Activated T-cell treated with anti-CD3 and anti-CD28 coated beads, Interleukin-2, amount 50 U/mL, for 48 hours (primary cell): ENCODE data around the gene SDK1.
"Not testable (repeated sequence)": the region's sequence is repeated elsewhere in the genome, so short reads cannot be mapped to it uniquely, and the experiment has no call there.

ENCODE experiments used
- DNase-seq, 2 experiments: peaks; one replicate each; pipeline ENCODE4 v3.0.0-alpha.2; 2020

SDK1 gene

DNA sequence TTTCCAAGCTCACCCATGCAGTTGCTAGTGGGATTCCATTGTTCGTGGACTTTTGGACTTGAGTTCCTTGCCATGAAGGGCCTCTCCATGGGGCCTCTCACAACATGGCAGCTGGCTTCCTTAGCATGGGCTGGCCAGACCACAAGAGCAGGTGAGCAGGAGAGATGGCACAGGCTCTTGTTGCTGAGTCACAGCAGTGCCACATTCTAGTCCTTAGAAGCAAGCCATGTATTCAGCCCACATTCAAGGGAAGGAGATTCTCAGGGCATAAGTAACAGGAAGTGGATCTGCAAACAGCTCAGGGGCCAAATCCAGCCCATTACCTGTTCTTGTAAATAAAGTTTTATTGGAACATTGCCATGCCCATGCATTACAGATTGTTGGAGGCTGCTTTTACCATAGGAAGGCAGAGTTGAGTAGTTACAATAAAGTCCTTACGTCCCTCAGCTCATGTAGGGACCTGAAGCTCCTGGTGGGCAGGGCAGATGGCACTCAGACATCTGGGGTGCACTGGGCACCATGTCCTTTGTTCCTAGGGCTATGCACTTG, 899.6 kb downstream of the SDK1 start:
- no peak for DNase-seq

DNA sequence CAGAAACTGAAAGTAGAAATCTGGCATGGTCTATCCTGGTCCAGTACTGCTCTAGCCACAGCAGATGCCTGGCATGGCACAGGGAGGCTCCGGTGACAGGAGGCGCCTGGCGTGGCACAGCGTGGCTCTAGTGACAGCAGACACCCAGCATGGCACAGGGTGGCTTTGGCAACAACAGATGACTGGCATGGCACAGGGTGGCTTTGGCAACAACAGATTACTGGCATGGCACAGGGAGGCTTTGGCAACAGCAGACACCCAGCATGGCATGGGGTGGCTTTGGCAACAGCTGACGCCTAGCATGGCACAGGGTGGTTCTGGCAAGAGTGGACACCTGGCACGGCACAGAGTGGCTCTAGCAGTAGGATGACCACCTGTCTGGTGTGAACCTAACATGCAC, 900.5 kb downstream of the SDK1 start:
- no peak for DNase-seq

DNA sequence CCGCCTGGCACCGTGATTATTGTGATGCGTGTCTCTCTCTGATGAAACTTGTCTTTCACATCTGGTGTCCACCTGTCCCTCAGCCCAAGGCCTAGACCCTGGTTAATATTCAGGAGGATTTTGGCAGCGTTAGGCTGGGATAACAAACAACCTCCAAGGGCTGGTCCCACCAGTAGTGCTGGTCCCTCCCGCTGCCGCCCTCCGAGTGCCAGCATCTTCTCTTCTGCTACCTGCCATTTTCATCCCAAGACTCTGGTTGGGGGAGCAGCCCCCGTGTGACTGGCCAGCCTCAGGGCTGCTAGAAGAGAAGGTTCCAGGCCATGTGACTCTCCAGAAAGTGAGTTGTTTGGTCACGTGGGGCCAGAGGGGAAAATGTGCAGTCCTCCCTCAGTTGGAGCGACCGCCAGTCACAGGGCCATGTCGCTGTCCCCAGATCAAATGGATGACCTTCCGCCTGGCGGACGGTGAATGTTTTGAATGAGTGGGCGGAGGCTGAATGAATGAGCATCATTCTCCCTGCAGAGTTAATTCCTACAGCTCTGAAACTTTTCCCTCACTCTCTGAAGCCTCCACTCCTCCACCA, 901.2 kb downstream of the SDK1 start:
- DNase-seq: no peak

DNA sequence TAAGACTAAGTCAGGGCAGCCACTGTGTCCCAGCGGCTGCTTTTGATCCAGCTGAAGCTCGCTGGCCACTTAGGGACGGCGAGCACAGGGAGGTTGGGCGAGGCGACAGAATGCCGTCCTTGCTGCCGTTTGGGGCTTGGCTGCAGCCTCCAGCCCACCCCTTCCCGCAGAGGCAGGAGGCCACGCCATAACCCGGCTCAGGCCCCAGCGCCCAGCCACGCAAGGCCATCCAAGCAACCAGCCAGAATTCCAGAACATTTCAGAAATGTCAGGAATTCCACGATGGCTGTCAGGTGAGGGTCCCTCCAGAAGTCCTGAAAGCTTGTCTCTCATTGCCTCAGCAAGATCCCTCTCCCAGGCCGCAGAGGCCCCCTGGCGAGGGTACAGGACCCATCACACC, 901.9 kb downstream of the SDK1 start:
- DNase-seq: no peak

DNA sequence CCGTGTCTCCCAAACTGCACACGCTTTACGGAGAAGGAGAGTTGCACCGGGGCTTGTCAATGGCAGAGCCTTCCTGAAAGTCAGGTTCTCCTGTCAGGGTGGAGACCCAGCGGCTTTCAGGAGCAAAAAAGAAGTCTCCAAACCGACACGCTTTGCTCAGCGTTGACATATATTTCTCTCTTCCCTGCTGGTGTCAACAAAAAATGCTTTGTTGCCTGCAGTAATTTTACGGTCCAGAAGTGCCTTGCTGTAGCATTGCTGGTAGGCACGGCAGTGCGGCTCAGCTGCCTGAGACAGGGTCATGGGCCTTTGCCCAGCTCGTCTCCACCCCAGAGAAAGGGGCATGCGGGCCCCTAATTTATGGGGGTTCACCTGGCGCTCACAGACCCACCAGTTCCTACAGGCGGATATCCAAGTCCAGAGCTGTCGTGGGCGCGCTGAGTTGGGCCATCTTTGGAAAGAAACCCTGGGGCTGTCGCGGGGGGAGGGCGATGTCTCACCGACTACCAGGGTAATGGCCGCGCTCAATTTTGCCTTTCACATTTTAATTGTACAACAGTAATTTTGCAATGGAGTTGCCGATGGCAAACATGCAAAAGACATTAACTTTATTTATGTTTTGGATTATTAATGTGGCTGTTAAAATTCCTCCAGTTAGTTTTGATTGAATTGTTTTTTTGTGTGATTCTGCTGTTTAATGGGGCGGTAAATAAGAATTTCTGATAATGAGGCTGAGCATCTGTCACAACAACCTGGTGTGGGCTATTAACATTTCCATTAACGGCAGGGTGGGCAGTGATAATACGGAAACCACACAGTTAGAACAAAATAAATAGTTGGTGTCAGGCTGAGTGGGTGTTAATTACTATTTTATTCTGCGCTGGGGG, 902.8 kb downstream of the SDK1 start:
- DNase-seq: no peak

DNA sequence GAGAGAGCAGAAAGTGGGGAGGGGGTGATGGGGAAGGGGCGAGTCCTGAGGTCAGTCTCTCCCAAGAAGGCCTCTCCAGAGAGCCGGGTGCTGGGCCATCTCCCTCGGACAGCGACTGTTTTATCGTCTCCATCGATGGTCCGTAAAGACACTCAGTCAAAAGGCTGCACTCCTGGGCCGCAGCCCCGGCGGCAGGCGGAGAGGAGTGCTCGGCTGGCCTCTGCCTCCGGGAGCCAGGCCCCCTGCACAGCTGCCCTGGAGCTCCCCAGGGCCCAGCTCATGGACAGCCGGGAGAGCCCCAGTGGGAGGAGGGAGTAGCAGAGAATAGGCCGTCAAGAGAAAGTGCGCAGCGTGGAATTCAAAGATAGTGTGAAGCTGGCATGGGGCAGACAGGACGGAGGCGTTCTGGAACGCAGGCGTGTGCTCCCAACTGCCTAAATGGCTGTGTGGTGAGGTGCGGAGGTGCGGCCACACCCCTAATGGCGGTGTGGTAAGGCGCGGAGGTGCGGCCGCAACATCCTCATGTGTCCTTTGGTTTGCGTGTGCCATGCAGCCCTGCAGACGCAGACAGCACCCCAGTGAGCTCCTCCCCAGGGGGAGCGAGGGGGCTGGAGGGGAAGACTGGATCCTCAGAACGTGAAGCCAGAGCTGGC, 903.6 kb downstream of the SDK1 start:
- DNase-seq: no peak

DNA sequence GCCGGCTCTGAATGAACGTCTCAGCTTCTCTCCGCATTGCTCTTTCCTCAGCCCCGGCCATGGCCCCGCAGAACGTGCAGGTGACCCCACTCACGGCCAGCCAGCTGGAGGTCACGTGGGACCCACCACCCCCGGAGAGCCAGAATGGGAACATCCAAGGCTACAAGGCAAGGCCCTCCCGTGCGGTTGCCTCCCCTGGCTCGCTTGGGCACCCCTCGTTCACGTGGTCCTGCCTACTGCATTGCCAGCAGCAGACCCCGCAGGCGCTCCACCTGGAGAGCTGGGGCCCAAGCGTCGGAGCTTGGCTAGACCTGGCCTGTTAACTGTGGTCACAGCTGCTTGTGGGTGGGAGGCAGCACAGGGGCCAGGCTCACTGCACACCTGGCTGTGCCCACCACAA, 904.8 kb downstream of the SDK1 start:
- DNase-seq: no peak

DNA sequence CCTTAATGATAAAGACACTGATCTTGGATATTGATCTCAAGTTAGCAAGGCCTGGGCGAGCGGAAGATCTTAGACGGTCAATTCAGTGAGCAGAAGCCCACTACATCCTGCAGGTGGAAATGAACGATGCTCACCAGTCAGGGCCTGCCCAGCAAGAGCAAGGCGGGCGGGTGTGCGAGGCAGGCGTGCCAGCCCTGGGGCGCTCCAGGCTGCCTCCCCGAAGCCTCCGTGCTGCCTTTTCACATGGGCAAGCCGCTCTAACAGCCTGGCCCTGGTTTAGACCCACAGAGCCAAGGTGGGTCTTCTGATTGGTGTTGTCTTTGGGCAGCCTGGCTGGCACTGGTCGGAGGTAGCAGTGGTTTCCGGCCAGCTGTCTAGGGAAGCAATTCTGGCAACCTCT, 906.0 kb downstream of the SDK1 start:
- no peak for DNase-seq

DNA sequence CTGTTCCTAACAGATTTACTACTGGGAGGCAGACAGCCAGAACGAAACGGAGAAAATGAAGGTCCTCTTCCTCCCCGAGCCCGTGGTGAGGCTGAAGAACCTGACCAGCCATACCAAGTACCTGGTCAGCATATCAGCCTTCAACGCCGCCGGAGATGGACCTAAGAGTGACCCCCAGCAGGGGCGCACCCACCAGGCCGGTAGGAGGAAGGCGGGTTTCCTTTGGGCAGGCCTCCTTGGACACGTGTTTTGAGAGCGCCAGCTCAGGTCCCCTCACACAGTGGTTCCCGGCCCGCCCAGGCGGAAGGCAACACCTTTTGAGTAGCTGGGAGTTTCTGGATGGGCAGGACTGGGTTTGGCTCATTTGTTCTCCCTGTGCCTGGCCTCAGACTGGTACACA, 907.0 kb downstream of the SDK1 start:
- DNase-seq: no peak

DNA sequence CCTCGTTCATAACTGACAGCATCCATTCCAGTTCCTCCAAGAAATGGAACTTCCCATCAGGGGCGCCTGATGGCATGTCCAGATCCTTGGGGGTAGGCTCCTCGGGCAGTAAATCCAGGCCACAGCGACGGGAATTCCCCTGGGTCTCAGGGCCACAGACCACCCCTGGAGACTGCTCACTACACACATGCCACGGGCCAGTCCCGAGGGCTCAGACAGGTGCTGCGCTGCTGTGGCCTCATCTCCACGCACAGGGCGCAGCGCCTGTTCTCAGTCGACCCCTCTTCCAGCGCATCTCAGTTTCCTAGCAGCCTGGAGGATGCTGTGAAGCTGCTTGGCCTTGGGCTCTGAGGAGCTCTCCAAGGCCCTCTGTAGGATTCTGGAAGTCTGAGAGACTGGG, 907.5 kb downstream of the SDK1 start:
- no peak for DNase-seq

DNA sequence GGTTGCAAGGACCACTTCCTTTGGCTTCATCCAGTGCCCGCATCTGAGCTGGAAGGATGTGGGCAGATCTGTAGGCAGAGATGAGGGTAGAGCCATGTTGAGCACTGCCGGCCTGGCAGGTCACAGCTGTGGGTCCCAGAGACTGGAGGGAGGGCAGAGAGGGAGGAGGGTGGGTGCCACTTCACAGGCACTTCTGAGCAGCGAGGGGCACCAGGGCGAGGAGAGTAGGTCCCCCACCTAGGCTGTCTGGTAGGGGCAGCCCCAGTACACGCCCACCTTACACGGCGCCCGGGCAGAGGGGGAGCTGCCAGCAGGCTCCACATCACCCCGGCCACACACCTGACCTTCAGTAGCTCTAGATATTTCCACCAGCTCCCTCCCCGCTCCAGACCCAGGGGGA, 908.1 kb downstream of the SDK1 start:
- DNase-seq: no peak

DNA sequence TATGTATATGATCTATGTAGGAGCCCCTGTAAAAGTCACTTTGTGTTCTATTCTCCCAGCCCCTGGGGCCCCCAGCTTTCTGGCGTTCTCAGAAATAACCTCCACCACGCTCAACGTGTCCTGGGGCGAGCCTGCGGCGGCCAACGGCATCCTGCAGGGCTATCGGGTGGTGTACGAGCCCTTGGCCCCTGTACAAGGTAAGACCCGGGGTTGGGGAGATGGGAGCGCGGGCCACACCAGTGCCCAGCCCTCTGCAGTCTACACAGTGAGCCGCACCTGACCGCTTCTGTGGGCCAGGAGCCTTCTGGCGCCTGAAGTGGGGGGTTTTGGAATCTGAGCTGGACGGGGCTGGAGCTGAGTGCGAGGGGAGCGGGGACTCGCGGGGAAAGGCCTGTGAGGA, 908.9 kb downstream of the SDK1 start:
- no peak for DNase-seq

DNA sequence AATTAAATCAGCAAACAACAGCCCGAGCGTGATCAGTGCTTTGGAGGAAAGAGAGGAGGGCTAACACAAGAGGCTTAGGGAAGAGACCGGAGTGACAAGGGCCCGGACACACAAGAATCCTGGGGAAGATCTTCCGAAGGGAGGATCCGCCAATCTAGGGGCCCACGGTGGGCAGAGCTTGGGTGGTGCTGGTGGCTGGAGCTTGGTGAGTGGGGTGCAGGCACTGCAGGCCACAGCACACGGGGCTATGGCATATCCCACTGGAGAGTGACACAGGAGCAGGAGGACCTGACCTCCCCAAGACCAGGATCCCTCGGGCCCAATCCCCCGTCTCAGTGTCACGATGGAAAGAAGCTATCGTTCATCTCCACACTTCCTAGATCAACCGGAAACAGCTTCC, 909.8 kb downstream of the SDK1 start:
- no peak for DNase-seq

DNA sequence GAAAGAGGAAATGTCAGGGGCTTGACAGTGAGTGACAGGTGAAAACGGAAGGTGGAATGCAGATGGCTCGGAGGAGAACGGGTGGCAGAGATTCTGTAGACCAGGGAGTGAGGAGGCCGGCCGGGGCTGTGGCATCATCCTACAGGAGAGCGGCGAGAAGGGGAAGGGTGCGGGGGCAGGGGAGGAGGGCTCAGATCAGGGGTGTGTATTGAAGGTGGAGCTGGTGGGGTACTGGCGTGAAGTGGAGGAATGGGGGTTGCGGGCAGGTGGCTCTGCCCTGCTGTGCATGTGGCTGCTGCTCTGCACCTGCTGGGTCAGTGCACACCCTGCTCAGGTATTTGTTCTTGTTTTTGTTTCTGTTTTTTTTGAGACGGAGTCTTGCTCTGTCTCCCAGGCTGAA, 910.2 kb downstream of the SDK1 start:
- DNase-seq: no peak

DNA sequence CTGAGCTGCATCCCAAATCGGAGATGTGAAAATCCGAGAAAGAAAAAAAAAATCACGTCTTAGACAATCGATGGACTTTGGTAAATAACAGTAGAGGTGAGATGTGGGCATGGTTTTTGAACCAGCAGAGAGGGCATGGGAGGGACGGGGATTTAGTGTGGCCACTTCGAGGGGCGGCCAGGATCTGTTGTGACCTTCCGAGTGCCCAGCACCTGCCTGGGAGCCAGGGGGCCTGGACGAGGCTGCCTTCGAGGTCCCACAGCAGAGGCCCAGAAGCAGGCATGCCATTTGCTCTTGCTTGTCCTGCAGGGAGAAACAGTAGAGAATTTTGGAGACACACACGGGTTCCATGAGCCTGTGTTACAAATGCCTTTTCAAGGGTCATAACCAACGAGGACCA, 911.3 kb downstream of the SDK1 start:
- DNase-seq: no peak

DNA sequence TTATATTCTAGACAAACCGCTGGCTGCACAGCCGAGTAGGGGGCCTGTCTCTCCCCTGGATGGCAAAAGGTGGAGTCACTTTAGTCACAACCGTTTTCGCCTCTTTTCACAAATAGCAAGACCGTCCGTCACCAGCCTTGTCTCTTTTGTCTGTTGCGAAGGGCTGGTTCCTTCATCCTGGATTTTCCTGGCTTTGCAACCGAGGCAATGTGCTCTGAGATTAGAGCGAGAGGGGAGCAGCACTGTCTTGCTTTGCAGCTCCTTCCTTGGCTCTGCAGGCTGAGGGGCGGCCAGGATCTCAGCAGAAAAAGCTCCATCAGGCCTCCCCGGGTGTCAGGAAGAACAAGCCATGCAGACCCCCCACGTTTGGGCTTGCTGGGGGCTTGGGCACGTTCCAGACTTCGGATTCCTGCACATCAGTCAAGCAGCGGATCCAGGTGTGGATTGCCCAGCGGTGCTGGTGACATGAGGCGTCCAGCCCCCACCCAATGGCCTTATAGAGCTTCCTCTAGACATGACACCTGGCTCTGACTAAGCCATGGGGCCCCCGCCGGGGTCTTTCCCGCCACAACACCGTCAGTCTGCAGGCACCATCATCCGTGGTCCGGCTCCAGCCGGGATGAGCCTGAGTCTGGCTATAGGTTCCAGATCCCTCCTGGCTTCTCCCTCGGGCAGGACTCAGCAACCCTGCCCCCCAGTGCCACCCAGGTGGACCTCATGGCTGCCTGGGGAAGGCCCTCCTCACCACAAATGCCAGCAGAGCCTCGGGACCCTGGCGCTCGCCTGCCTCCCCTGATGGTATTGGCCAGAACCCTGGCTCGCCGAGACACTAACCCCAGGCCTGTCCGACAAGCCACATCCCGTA, 913.5 kb downstream of the SDK1 start:
- DNase-seq: no peak

DNA sequence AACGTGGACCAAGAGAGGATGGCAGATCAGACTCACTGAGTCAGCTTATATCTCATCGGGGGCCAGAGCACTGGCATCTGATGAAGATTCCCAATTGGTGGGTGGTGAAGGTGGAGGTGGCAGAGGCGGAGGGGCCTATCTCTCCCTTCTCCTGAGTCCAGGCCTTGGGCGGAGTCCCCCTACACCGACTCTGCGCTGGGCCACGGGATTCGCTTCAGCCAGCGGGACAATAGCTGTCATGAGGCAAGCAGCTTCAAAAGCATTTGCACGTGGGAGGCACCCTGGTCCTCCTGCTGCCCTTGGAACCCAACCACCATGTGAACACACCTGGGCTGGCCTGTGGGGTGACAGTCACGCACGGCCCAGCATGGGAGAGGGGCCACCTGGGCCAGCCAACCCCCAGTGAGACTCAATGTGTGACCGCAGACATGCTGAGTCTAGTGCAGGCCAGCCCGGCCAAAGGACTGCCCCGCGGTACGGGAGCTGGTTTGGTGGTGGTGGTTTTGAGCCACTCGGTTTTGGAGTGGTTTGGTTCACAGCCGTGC, 914.2 kb downstream of the SDK1 start:
- DNase-seq: no peak

DNA sequence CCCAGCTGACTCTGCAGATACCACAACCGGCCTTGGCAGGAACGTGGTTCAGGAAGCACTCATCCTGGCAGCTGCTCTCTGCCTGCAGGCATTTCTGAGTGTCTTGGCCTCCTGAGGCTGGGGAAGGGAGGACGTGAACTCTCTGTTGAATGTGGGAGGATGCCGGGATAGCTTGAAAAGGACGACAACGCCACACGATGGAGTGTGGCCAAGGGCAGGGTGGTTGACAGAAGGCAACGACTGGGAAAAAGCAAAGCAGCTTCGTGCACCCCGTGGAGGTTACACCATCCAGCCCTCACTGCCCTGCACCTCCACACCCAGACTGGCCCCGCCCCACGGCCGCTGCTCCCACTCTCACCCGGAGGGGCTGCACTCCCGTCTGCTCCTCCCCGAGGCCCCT, 915.0 kb downstream of the SDK1 start:
- DNase-seq: no peak

DNA sequence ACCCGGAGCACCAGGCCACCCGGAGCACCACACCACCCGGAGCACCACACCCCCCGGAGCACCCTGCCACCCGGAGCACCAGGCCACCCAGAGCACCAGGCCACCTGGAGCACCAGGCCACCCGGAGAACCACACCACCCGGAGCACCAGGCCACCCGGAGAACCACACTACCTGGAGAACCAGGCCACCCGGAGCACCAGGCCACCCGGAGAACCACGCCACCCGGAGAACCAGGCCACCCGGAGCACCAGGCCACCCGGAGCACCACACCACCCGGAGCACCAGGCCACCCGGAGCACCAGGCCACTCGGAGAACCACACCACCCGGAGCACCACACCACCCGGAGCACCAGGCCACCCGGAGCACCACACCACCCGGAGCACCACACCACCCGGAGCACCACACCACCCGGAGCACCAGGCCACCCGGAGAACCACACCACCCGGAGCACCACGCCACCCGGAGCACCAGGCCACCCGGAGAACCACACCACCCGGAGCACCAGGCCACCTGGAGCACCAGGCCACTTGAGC, 916.1 kb downstream of the SDK1 start:
- DNase-seq: not testable (repeated sequence)

DNA sequence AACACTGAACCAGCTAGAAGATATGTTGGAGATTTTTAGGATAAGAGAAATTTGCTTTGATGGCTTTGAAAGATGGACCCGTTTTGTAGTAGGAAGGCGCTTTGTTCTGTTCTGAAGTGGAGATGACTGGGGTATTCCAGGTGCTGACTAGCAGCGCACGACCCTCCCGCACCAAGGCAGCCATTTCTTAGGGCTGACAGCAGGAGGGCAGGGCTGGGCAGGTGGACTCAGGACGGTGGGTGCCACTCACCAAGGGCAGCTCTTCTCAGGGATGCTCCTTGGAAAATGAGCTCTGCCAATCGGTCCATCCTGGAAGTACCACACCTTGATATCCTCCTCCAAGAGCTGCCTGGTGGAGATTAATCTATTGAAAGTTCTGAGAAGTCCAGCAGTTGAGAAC, 917.4 kb downstream of the SDK1 start:
- no peak for DNase-seq

DNA sequence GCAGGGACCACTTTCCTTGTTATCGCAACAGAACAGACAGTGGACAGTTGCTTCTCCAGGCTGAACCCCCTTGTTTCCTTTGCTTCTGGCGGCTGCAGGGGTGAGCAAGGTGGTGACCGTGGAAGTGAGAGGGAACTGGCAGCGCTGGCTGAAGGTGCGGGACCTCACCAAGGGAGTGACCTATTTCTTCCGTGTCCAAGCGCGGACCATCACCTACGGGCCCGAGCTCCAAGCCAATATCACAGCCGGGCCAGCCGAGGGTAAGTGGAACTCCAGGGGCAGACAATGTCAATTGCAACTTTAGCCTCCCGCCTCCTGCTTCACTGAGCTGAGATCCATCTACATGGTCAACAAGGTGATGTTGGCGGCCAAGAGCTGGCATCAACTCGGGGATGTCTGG, 919.0 kb downstream of the SDK1 start:
- no peak for DNase-seq

DNA sequence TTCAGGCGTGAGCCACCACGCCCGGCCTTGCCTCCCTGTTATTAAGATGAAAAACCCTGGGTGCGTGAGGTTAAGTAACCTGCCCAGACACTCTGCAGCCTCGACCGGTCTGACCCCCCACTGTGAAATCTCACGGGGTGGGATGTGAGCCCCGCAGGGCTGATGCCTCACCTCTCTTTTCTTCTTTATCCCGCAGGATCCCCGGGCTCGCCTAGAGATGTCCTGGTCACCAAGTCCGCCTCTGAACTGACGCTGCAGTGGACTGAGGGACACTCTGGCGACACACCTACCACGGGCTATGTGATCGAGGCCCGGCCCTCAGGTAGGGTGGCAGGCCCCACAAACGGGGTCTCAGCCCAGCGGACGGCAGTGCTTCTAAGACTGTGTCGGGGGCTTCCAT, 920.0 kb downstream of the SDK1 start:
- DNase-seq: no peak
